Neutrophil (primary cell): ENCODE data around the gene PRPF6.

Source experiments
- H3K27ac ChIP-seq: fragments of 200-600 bp; sonication (generic); 2 replicates; pipeline ENCODE4 v1.5.1; 2016; ENCODE audit warnings: mild to moderate bottlenecking, moderate library complexity
- H3K27me3 ChIP-seq: fragments of 200-600 bp; sonication (generic); 2 replicates; pipeline ENCODE4 v1.6.0; 2016; ENCODE audit warnings: mild to moderate bottlenecking
- H3K36me3 ChIP-seq: fragments of 200-600 bp; sonication (generic); 2 replicates; pipeline ENCODE4 v1.5.1; 2017
- H3K4me1 ChIP-seq, 2 experiments: fragments of 200-600 bp in 1 of 2; sonication (generic) in 1 of 2; 1 replicate in 1 of 2; 2 replicates in 1 of 2; pipeline versions ENCODE4 v1.5.1 to v1.6.1; 2013 to 2016; ENCODE audit warnings: low read depth in 1 of 2, low read length in 1 of 2, mild to moderate bottlenecking in 1 of 2, moderate library complexity in 1 of 2; ENCODE audit not compliant: control insufficient read depth in 1 of 2, insufficient read depth in 1 of 2
- H3K4me3 ChIP-seq, 2 experiments: fragments of 200-600 bp in 1 of 2; sonication (generic) in 1 of 2; 1 replicate in 1 of 2; 2 replicates in 1 of 2; pipeline ENCODE4 v1.5.1; 2013 to 2016; ENCODE audit warnings: low read depth in 1 of 2, low read length in 1 of 2, mild to moderate bottlenecking in 1 of 2, moderate library complexity in 1 of 2
- H3K9me3 ChIP-seq: fragments of 200-600 bp; sonication (generic); 2 replicates; pipeline ENCODE4 v1.5.1; 2016
- CTCF ChIP-seq: fragments of 200-600 bp; sonication (generic); IDR thresholded peaks from 2 replicates; pipeline ENCODE4 v1.5.1; 2016; ENCODE audit warnings: antibody characterized with exemption

PRPF6 gene

GRCh38 chr20:64055893-64056638, 75.1 kb downstream of the PRPF6 start:
- H3K27me3 ChIP-seq: peaks cover 69% of the 10 kb centered on the region
- H3K4me3 ChIP-seq: no peak overlapping the region
- peaks cover 16 to 22% of the 10 kb centered on the region in 2 experiments for H3K4me1 ChIP-seq
- TF ChIP-seq CTCF: no peak
- H3K27ac ChIP-seq: no peak overlapping the region
- H3K9me3 ChIP-seq: no peaks in the 10 kb centered on the region
- H3K36me3 ChIP-seq: no peaks in the 10 kb centered on the region

- Histone ChIP-seq H3K27me3 (peaks cover 64% of the 10 kb centered on the region), H3K4me1 (peaks cover 16 to 22% of the 10 kb centered on the region in 2 experiments), H3K4me3 (no peak overlapping the region), H3K9me3 (no peaks in the 10 kb centered on the region), H3K36me3 (no peaks in the 10 kb centered on the region), H3K27ac (no peak overlapping the region)
- TF ChIP-seq CTCF: no peak
These were observed 75.6 kb downstream of the PRPF6 start for GRCh38 chr20:64056639-64056888.

GRCh38 chr20:64056889-64057627, 76.1 kb downstream of the PRPF6 start:
- no peak for TF ChIP-seq CTCF
- Histone ChIP-seq H3K9me3 (no peaks in the 10 kb centered on the region), H3K4me1 (peaks cover 16 to 23% of the 10 kb centered on the region in 2 experiments), H3K27ac (no peak overlapping the region), H3K36me3 (no peaks in the 10 kb centered on the region), H3K4me3 (peak overlapping the region in 1 of 2 experiments; percentile 12), H3K27me3 (peaks cover 59% of the 10 kb centered on the region)

GRCh38 chr20:64057628-64058498, 76.9 kb downstream of the PRPF6 start:
- Histone ChIP-seq H3K36me3 (no peaks in the 10 kb centered on the region), H3K4me3 (peak overlapping the region in 1 of 2 experiments; percentile 12), H3K27me3 (peaks cover 51% of the 10 kb centered on the region), H3K9me3 (no peaks in the 10 kb centered on the region), H3K27ac (no peak overlapping the region), H3K4me1 (peaks cover 22 to 30% of the 10 kb centered on the region in 2 experiments)
- TF ChIP-seq CTCF: peak; percentile 71

GRCh38 chr20:64058536-64058935, 77.6 kb downstream of the PRPF6 start:
- Histone ChIP-seq H3K36me3 (no peaks in the 10 kb centered on the region), H3K9me3 (no peaks in the 10 kb centered on the region), H3K4me1 (peaks cover 26 to 35% of the 10 kb centered on the region in 2 experiments), H3K4me3 (no peak overlapping the region), H3K27me3 (peaks cover 47% of the 10 kb centered on the region), H3K27ac (no peak overlapping the region)
- no peak for TF ChIP-seq CTCF
